Measurements from ENCODE around the gene UNC45A.

- TF ChIP-seq CTCF (IDR thresholded peaks at IDR 0.05) (peak; percentile 88 to 93 (median 92)), POLR2A (IDR thresholded peaks at IDR 0.05) (no peak)
Measured at GRCh38 chr15:90885432-90886290, 49.4 kb upstream of the UNC45A start.
